DMS153 treated with DMSO at 0.1 percent for 48 hours (cell line): ENCODE measurements around the gene PLXNC1.

Experiments used
- DNase-seq: peaks from one replicate; lab custom pipeline; 2025; ENCODE audit not compliant: unreplicated experiment; lab: John Stamatoyannopoulos, UW

Gene PLXNC1

GRCh38 chr12:94326727-94327126, 178.3 kb downstream of the PLXNC1 start:
- DNase-seq, result no peak

DNA sequence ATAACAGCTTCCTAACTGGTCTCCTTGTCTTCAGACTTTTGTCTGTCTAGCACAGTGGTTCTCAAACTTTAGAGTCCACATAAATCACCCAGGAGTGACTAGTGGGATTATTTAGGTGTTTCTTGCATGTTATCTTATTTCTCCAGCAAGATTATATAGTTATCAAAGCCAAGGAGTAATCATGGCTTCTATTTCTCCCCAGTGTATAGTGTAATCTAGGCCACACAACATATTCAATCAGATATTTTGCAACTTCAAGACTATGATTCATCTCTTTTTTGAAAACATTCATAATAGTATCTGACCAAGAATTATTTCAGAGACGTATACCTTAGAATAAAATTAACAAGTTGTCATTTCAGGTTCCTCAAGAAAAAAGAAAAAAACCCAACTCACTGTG, 179.4 kb downstream of the PLXNC1 start:
- no peak for DNase-seq

DNA sequence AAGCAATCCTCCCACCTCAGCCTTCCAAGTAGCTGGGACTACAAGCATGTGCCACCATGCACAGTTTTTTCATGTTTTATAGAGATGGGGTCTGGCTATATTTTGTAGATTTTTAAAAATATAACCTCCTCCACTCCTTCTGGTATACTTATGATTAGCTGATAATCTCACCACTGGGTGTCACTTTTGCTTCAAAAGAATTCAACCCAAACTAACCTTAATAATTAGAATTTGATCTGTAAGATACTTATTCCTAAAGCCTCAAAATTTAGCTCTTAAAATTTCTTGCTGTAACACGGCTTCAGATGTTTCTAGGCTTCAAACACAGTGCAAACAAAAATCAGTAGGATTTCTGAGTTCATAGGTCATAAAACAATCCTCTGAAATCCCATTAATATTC, 181.0 kb downstream of the PLXNC1 start:
- no peak for DNase-seq

DNA sequence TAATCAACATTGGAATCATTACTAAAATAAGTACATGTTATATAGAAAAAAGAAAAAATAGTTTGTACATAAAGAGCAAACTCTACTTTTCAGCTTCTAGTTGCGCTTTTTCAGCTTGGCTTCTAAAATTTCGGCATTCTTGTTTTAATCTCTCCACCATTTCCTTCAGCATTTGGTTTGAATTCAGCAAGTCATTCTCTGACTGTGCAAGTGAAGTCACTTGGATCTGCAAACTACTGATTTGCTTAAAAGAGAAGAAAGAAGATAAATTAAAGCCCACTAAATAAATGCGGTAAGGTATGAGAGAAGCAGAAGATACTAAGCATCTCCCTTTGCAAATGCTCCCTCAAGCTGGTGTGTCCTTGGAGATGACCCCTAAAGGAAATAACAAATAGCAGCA, 185.0 kb downstream of the PLXNC1 start:
- no peak for DNase-seq

- DNase-seq, result no peak
These were observed 188.0 kb downstream of the PLXNC1 start for GRCh38 chr12:94336211-94336925.

DNA sequence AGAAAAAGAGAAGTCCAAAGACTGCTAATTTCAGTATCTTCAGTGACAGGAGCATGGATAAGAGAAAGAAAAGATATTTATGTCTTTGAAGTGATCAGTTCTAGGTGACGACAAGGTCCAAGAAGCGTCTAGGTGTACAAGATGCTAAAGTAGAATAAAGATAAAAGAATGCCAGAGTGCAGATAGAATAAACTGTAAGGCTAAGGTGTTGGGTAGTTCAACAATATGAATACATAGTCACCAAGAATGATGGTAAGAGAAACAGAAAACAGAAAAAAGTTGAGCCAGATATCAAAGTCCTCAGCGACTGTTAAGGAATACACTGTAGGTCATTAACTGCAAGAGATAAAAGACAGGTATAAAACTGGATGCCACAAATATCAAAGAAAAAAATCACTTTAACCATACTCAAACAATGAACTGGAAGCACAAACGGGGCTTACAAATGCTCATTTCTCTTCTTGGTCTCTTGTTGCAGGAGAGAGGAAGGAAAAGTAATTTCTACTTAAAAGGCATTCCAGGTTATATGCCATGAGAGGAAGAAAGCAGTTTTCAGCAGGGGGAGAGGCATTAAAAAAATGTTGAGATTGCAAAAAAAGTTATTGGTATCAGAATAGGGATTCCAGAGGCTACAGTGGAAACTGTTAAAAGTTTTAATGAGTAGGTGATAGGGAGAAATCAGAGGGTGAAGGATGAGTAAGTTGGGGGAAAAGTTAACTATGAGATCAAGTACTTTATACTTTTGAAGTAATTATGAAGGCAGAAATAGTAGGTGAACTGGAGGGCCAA, 189.8 kb downstream of the PLXNC1 start:
- no peak for DNase-seq

- DNase-seq, result no peak
These were observed 192.2 kb downstream of the PLXNC1 start for GRCh38 chr12:94340573-94340972.

GRCh38 chr12:94353130-94353529, 204.8 kb downstream of the PLXNC1 start:
- no peak for DNase-seq
